Naive thymus-derived CD4-positive, alpha-beta T cell (primary cell): Measurements from ENCODE around the gene CHMP1B. TPM values are rescaled to one million over a fixed set of nuclear protein-coding genes. Genes with fewer than 3 reads are reported as not detected.
A peak's percentile ranks its signal among the peaks of the same experiment; 100 is the strongest.

ENCODE experiments used
- ATAC-seq: fragments of 150-1000 bp; cut with Tn5 transposase; 2 replicates; pipeline ENCODE4 v1.10.0; 2021; ENCODE audit warnings: mild to moderate bottlenecking, moderate library complexity
- CTCF ChIA-PET: fragments of 350-600 bp; sonication (Branson Sonifier 250); formaldehyde crosslinking; loops from one replicate; lab custom pipeline; 2021; ENCODE audit warnings: antibody characterized with exemption; lab: Charles Lee
- POLR2A ChIA-PET: fragments of 350-600 bp; sonication (Branson Sonifier 250); formaldehyde crosslinking; loops from one replicate; lab custom pipeline; 2021; ENCODE audit warnings: antibody characterized with exemption, inconsistent platforms; lab: Charles Lee
- DNase-seq, 9 donors: peaks; one replicate each; pipeline versions ENCODE4 v3.0.0 to v3.0.0-alpha.2; 2020 to 2022; ENCODE audit warnings: mixed read lengths in 1 of 9
- H3K27ac ChIP-seq: one replicate; pipeline ENCODE4 v1.7.0; 2013; ENCODE audit warnings: mild to moderate bottlenecking, low read depth, low read length, moderate library complexity
- H3K27me3 ChIP-seq, 2 donors: one replicate each; pipeline ENCODE4 v1.7.0; 2013; ENCODE audit warnings: low read length in 2 of 2, mild to moderate bottlenecking in 2 of 2, moderate library complexity in 2 of 2; ENCODE audit not compliant: control insufficient read depth in 2 of 2, insufficient read depth in 2 of 2
- H3K36me3 ChIP-seq, 3 experiments: 1 replicate in 2 of 3; 2 replicates in 1 of 3; pipeline ENCODE4 v1.7.0; 2013; ENCODE audit warnings: low read length in 3 of 3, mild to moderate bottlenecking in 3 of 3, moderate library complexity in 1 of 3; ENCODE audit not compliant: insufficient read depth in 3 of 3, control insufficient read depth in 2 of 3
- H3K4me1 ChIP-seq, 2 donors: one replicate each; pipeline ENCODE4 v1.7.0; 2013; ENCODE audit warnings: low read length in 2 of 2, mild to moderate bottlenecking in 2 of 2, moderate library complexity in 1 of 2; ENCODE audit not compliant: control insufficient read depth in 2 of 2, insufficient read depth in 2 of 2
- H3K4me3 ChIP-seq: 2 replicates; pipeline ENCODE4 v1.7.0; 2013; ENCODE audit warnings: mild to moderate bottlenecking, low read length
- H3K9me3 ChIP-seq, 3 experiments: 1 replicate in 2 of 3; 2 replicates in 1 of 3; pipeline ENCODE4 v1.7.0; 2013; ENCODE audit warnings: low read length in 3 of 3; ENCODE audit not compliant: control insufficient read depth in 2 of 3
- H3K27ac Mint-ChIP-seq, 9 donors: one replicate each; pipeline ENCODE4 v1.8.0; 2020 to 2022; ENCODE audit warnings: mixed read lengths in 9 of 9, mild to moderate bottlenecking in 8 of 9, moderate library complexity in 5 of 9, inconsistent platforms in 2 of 9
- H3K27me3 Mint-ChIP-seq, 5 donors: one replicate each; pipeline ENCODE4 v1.8.0; 2021 to 2022; ENCODE audit warnings: mixed read lengths in 5 of 5, mild to moderate bottlenecking in 1 of 5
- H3K36me3 Mint-ChIP-seq, 5 donors: one replicate each; pipeline ENCODE4 v1.8.0; 2020 to 2022; ENCODE audit warnings: mixed read lengths in 5 of 5, mild to moderate bottlenecking in 3 of 5, inconsistent platforms in 1 of 5
- H3K4me1 Mint-ChIP-seq, 7 donors: one replicate each; pipeline ENCODE4 v1.8.0; 2020 to 2022; ENCODE audit warnings: mixed read lengths in 7 of 7, mild to moderate bottlenecking in 3 of 7, inconsistent platforms in 1 of 7
- H3K4me3 Mint-ChIP-seq, 10 donors: one replicate each; pipeline ENCODE4 v1.8.0; 2020 to 2022; ENCODE audit warnings: mild to moderate bottlenecking in 10 of 10, mixed read lengths in 10 of 10, moderate library complexity in 6 of 10, inconsistent platforms in 2 of 10
- H3K9me3 Mint-ChIP-seq, 11 donors: one replicate each; pipeline ENCODE4 v1.8.0; 2020 to 2022; ENCODE audit warnings: mixed read lengths in 11 of 11, mild to moderate bottlenecking in 4 of 11, inconsistent platforms in 1 of 11, moderate library complexity in 1 of 11
- intact Hi-C, 2 donors: fragments of 100-400 bp; cut with micrococcal nuclease; formaldehyde crosslinking; loops; one replicate each; pipeline ENCODE4 v1.15.1; 2023
- polyA plus RNA-seq, 2 donors: library from polyadenylated mRNA; unstranded; fragments of 300-500 nt; fragmentation: Illumina TruSeq; gene quantifications; one replicate each; pipeline ENCODE4 v1.2.3, GENCODE V29; 2021
- total RNA-seq, 6 experiments: library from RNA in 5 of 6; stranded (reverse) in 5 of 6; gene quantifications; 1 replicate in 5 of 6; 2 replicates in 1 of 6; pipeline ENCODE4 v1.2.3 and lab custom pipeline; 2021 to 2026

CHMP1B gene, protein sequence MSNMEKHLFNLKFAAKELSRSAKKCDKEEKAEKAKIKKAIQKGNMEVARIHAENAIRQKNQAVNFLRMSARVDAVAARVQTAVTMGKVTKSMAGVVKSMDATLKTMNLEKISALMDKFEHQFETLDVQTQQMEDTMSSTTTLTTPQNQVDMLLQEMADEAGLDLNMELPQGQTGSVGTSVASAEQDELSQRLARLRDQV
- 100 to 1,000 TPM in 1 of 5 experiments, 10 to 100 TPM in 4; 27.2 to 115 (median 56.1) TPM for total RNA-seq
- polyA plus RNA-seq, result 10 to 100 TPM; 52.1 to 54.2 TPM
- 310 reads per million, percentile 96 among the genes with 10 or more reads in this experiment for total RNA-seq (lab: John Stamatoyannopoulos, UW)

DNA sequence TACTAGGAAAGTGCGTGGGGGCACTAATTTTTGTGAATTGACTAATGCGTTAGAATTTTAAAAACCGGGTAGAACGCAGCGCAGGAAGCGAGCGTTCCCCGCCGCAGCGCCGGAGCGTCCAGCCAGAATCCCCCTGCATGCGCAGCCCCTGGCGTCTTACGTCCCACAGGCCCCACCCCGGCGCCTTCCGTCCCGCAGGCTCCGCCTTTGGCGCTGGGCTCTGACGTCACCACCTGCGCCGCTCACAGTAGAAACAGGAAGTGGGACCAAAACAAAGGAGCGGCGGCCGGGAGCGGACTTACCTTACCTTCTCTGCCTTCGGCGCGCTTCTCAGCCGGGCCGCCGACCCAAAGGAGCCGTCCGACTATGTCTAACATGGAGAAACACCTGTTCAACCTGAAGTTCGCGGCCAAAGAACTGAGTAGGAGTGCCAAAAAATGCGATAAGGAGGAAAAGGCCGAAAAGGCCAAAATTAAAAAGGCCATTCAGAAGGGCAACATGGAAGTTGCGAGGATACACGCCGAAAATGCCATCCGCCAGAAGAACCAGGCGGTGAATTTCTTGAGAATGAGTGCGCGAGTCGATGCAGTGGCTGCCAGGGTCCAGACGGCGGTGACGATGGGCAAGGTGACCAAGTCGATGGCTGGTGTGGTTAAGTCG is at the start of gene CHMP1B:
Gene CHMP1B, plus strand, starts transcription at position 268 of the 660 bp plus-strand sequence. Its CDS starts 99 bp downstream, at position 367.
- H3K27ac Mint-ChIP-seq, result peak within 1 kb of the TSS; percentile 97 to 100 (median 100)
- no peaks in the 10 kb centered on the region for H3K9me3 Mint-ChIP-seq
- peak within 1 kb of the TSS; percentile 89 to 100 (median 100) for H3K4me3 Mint-ChIP-seq
- peaks cover 16 to 62% (median 50%) of the 10 kb centered on the region in 7 donors for H3K4me1 Mint-ChIP-seq
- Histone ChIP-seq H3K4me3 (peak within 1 kb of the TSS; percentile 88), H3K36me3 (peaks cover 0 to 4% (median 0%) of the 10 kb centered on the region in 3 experiments), H3K27ac (peak within 1 kb of the TSS; percentile 96), H3K4me1 (peaks cover 19 to 21% of the 10 kb centered on the region in 2 donors), H3K9me3 (no peaks in the 10 kb centered on the region), H3K27me3 (no peaks in the 10 kb centered on the region)
- peaks cover 0 to 13% (median 0%) of the 10 kb centered on the region in 5 donors for H3K27me3 Mint-ChIP-seq
- intact Hi-C loops, result loop anchor here (1.0 to 5.0 kb wide), 14 partner anchors 57 to 1938 kb away; partner anchors contain the start of genes AFG3L2 (in 2 of the 2), IMPA2 (in 2 of the 2), MPPE1 (in 2 of the 2) and CEP192 (in 1 of the 2)
- ATAC-seq (peak; percentile 91), DNase-seq (peak; percentile 95 to 97 (median 97))
- peaks cover 2 to 8% (median 3%) of the 10 kb centered on the region in 5 donors for H3K36me3 Mint-ChIP-seq
- ChIA-PET CTCF (no interaction called here), POLR2A (interaction anchor here (0.6 to 3.8 kb wide), 16 partner anchors 10 to 1937 kb away, joined by 3 to 36 read pairs (median 4); partner anchors contain the start of genes CEP76, IMPA2, MPPE1 and PSMG2)

DNA sequence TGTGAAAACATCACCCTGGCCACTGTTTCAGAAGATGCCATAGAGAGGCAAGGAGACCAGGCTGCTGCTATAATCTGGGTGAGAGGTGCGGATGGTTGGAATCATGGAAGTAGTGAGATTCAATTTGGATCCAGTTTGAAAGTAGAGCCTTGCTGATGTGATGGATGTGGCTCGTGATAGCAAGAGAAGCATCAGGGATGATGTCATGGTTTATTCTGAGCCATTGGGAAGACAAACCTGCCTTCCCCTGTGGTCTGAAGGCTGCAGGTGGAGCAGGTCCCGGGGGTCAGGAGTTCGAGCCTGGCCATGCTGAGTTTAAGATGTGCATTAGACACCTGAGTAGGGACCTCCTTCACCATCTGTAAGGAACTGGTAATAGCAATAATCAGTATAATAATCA is 49.6 kb upstream of the CHMP1B start:
- DNase-seq (no peak), ATAC-seq (no peak)
- no peaks in the 10 kb centered on the region for H3K9me3 Mint-ChIP-seq
- Histone ChIP-seq H3K27me3 (no peaks in the 10 kb centered on the region), H3K9me3 (no peaks in the 10 kb centered on the region), H3K36me3 (no peaks in the 10 kb centered on the region), H3K27ac (no peak overlapping the region), H3K4me1 (no peaks in the 10 kb centered on the region), H3K4me3 (no peak overlapping the region)
- no peak overlapping the region for H3K4me3 Mint-ChIP-seq
- no peaks in the 10 kb centered on the region for H3K4me1 Mint-ChIP-seq
- H3K27me3 Mint-ChIP-seq, result peaks cover 0 to 15% (median 12%) of the 10 kb centered on the region in 5 donors
- ChIA-PET CTCF (no interaction called here), POLR2A (no interaction called here)
- intact Hi-C loops, result no loop called here
- H3K36me3 Mint-ChIP-seq, result no peaks in the 10 kb centered on the region
- H3K27ac Mint-ChIP-seq, result peak overlapping the region in 1 of 9 donors; percentile 11

DNA sequence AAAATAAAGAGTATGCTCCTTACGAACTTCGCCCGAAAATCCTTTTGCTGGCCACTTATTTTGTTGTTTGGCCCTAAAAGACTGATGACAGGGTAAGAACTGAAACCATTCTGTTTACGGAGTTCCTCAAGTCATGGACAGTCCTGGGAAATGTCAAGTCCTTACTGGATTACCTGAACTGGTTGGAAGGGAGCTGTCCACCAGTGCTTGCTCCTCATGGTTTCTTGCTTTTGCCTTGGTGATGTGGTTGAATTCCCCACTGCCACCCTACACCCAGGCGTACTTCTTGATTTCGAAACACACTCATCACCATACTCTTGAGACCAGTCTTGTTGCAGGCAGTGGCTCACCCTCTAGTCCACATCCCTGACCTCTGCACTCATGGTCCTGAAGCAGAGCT is 49.1 kb upstream of the CHMP1B start:
- ATAC-seq (no peak), DNase-seq (no peak)
- Histone ChIP-seq H3K4me3 (no peak overlapping the region), H3K27ac (no peak overlapping the region), H3K36me3 (no peaks in the 10 kb centered on the region), H3K27me3 (no peaks in the 10 kb centered on the region), H3K9me3 (no peaks in the 10 kb centered on the region), H3K4me1 (no peaks in the 10 kb centered on the region)
- H3K4me1 Mint-ChIP-seq, result no peaks in the 10 kb centered on the region
- POLR2A ChIA-PET, result no interaction called here
- intact Hi-C loops, result no loop called here
- CTCF ChIA-PET, result no interaction called here
- H3K27me3 Mint-ChIP-seq, result peaks cover 0 to 16% (median 12%) of the 10 kb centered on the region in 5 donors
- no peaks in the 10 kb centered on the region for H3K9me3 Mint-ChIP-seq
- no peak overlapping the region for H3K4me3 Mint-ChIP-seq
- H3K36me3 Mint-ChIP-seq, result no peaks in the 10 kb centered on the region
- H3K27ac Mint-ChIP-seq, result no peak overlapping the region

DNA sequence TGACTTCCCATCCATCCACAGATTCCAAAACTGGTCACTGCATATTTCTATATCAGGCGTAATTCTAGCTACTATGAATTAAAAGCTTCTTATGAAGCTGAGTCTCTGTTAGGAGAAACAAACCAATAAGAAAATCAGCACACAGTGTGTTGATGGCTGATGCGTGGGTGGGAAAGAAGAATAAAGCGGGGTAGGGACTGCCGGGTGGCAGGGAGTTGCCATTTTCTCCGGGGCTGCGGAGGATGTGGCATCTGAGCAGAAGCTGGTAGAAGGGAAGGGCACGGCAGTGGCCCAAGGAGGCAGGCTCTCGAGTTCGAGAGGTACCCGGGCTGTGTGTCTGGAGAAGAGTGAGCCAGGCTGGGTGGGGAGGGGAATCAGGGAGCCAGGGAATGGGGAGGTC is 48.6 kb upstream of the CHMP1B start:
- no peak overlapping the region for H3K27ac ChIP-seq
- intact Hi-C loops, result no loop called here
- Mint-ChIP-seq H3K9me3 (no peaks in the 10 kb centered on the region), H3K27me3 (peaks cover 0 to 21% (median 12%) of the 10 kb centered on the region in 5 donors), H3K4me3 (no peak overlapping the region), H3K4me1 (no peaks in the 10 kb centered on the region), H3K27ac (no peak overlapping the region), H3K36me3 (no peaks in the 10 kb centered on the region)
- H3K27me3 ChIP-seq, result no peaks in the 10 kb centered on the region
- H3K9me3 ChIP-seq, result no peaks in the 10 kb centered on the region
- H3K4me1 ChIP-seq, result no peaks in the 10 kb centered on the region
- DNase-seq, result no peak
- no peak for ATAC-seq
- CTCF ChIA-PET, result no interaction called here
- POLR2A ChIA-PET, result no interaction called here
- H3K4me3 ChIP-seq, result no peak overlapping the region
- no peaks in the 10 kb centered on the region for H3K36me3 ChIP-seq

DNA sequence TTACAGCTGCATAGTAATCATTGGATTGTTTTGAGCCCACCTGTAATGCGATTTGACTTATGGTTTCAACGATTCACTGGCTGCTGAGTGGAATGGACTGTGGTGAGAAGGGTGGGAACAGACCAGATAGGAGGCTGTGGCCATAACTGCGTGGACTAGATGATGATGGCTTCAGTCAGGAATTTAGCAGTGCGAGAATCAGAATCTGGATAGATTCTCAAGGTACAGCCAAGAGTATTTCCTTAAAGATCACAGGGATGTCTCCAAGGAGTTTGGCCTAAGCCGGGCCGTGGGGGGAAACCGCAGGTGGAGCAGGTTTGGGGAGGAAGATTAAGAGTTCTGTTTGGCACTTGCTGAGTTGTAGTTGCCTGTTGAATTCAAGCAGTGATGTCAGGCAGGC is 44.0 kb upstream of the CHMP1B start:
- no peaks in the 10 kb centered on the region for H3K4me1 ChIP-seq

DNA sequence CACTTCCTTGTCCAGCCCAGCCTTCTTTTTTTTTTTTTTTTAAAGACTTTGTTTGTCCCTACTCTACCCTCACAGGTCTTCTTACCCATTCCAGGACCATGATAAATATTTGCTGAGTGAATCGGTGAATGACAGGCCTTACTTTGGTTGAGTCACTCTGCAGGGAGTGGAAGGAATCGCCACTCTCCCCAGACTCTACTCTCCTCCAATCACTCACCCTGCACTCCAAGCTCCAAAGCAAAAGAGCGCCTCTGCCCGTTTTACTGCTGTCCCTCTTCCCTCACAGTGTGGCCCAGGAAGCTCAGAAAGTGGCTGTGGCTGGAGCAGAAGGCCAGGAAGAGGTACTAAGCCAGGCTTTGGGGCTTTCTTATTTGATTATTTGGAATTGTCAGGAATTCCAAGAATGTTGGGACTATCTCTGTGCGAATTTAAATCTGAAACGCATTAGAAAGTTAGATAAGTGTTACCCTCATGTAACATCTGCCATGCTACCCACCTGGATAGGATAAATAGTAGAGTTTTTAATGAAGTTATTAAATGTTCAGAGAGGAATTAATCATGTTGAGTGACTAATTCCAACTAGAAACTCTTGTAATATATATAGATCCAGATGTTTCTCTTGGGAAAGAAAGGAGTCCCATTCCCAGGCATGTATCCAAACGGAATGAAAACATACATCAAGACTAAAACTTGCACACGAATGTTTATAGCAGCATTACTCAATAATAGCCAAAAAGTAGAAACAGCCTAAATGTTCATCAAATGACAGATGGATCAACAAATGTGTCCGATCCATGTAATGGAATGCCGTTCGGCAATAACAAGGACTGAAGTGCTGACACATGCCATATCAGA is 43.0 kb upstream of the CHMP1B start:
- H3K27ac ChIP-seq, result no peak overlapping the region
- no peaks in the 10 kb centered on the region for H3K27me3 ChIP-seq
- H3K4me1 ChIP-seq, result no peaks in the 10 kb centered on the region
- no peak overlapping the region for H3K27ac Mint-ChIP-seq
- no peaks in the 10 kb centered on the region for H3K9me3 Mint-ChIP-seq
- H3K4me1 Mint-ChIP-seq, result peaks cover 0 to 3% (median 0%) of the 10 kb centered on the region in 7 donors
- H3K9me3 ChIP-seq, result no peaks in the 10 kb centered on the region
- intact Hi-C loops, result no loop called here
- POLR2A ChIA-PET, result no interaction called here
- CTCF ChIA-PET, result no interaction called here
- DNase-seq (no peak), ATAC-seq (no peak)
- no peaks in the 10 kb centered on the region for H3K36me3 ChIP-seq
- peaks cover 0 to 21% (median 6%) of the 10 kb centered on the region in 5 donors for H3K27me3 Mint-ChIP-seq
- no peak overlapping the region for H3K4me3 Mint-ChIP-seq
- no peaks in the 10 kb centered on the region for H3K36me3 Mint-ChIP-seq
- H3K4me3 ChIP-seq, result no peak overlapping the region

More for the DNA sequence above, 44.0 kb upstream of the CHMP1B start:
- Mint-ChIP-seq H3K27ac (no peak overlapping the region), H3K4me1 (peaks cover 0 to 3% (median 0%) of the 10 kb centered on the region in 7 donors), H3K4me3 (no peak overlapping the region), H3K9me3 (no peaks in the 10 kb centered on the region), H3K27me3 (peaks cover 0 to 25% (median 6%) of the 10 kb centered on the region in 5 donors), H3K36me3 (no peaks in the 10 kb centered on the region)
- DNase-seq (no peak), ATAC-seq (no peak)
- Histone ChIP-seq H3K9me3 (no peaks in the 10 kb centered on the region), H3K36me3 (no peaks in the 10 kb centered on the region), H3K4me3 (no peak overlapping the region), H3K27ac (no peak overlapping the region), H3K27me3 (no peaks in the 10 kb centered on the region)
- POLR2A ChIA-PET, result no interaction called here
- CTCF ChIA-PET, result no interaction called here
- intact Hi-C loops, result no loop called here
